ENCODE results near the gene FAM193A. TPM values are rescaled to one million over a fixed set of nuclear protein-coding genes. Genes with fewer than 3 reads are reported as not detected.

Gene FAM193A
- total RNA-seq (2022) (30.7 and 31.3 TPM in 2 replicates), Bru-seq, nascent RNA (percentile 80 among the genes with signal in this experiment), BruChase-seq, experiment 1, labeled RNA remaining after a 6-hour chase (percentile 77 among the genes with signal in this experiment), BruChase-seq, experiment 2, labeled RNA remaining after a 2-hour chase (percentile 76 among the genes with signal in this experiment)
- long read RNA-seq, full-length matches to known transcripts: 7 of 36 reads
- long read RNA-seq, partial matches to known transcripts: 10 of 36 reads
- long read RNA-seq, other reads (novel, unspliced or antisense): 19 of 36 reads

GRCh38 chr4:2536193-2537010, at the start of gene FAM193A:
Gene FAM193A, plus strand, starts transcription at chr4:2536647. Its CDS starts 269 bp downstream, at chr4:2536916.
- ChIA-PET POLR2A (interaction anchor here (0.6 to 3.1 kb wide), 15 partner anchors 14 to 539 kb away, joined by 3 to 17 read pairs (median 4); partner anchors contain the start of genes HAUS3, POLN and RNF4), CTCF (interaction anchor here (0.6 to 0.7 kb wide), 2 partner anchors 70 to 237 kb away, joined by 3 read pairs; no protein-coding TSS in a partner anchor)
- peak; percentile 99 for DNase-seq (ENCODE audit: unreplicated experiment)
- Mint-ChIP-seq H3K27ac (ENCODE audit: low read depth, unreplicated experiment) (peak within 1 kb of the TSS; percentile 81), H3K36me3 (ENCODE audit: insufficient read depth, unreplicated experiment) (peaks cover 5% of the 10 kb centered on the region), H3K27me3 (ENCODE audit: insufficient read depth, unreplicated experiment) (no peaks in the 10 kb centered on the region), H3K9me3 (ENCODE audit: unreplicated experiment) (no peaks in the 10 kb centered on the region), H3K4me1 (ENCODE audit: insufficient read depth, unreplicated experiment) (no peaks in the 10 kb centered on the region), H3K4me3 (ENCODE audit: unreplicated experiment) (peak within 1 kb of the TSS; percentile 81)
- no TSS peak for BruUV-seq (replicated peaks)
- TF ChIP-seq CTCF (IDR thresholded peaks at IDR 0.05; ENCODE audit: unreplicated experiment): no peak
- intact Hi-C loops (cut with micrococcal nuclease): loop anchor here (1.0 to 10.0 kb wide), 2 partner anchors 46 to 128 kb away; no protein-coding TSS in a partner anchor

GRCh38 chr4:2486981-2487380, 49.5 kb upstream of the FAM193A start:
- H3K27ac Mint-ChIP-seq (ENCODE audit: low read depth, unreplicated experiment): no peak overlapping the region
- H3K4me3 Mint-ChIP-seq (ENCODE audit: unreplicated experiment): no peak overlapping the region
- TF ChIP-seq CTCF (IDR thresholded peaks at IDR 0.05; ENCODE audit: unreplicated experiment): no peak
- H3K9me3 Mint-ChIP-seq (ENCODE audit: unreplicated experiment): no peaks in the 10 kb centered on the region
- peaks cover 24% of the 10 kb centered on the region for H3K36me3 Mint-ChIP-seq (ENCODE audit: insufficient read depth, unreplicated experiment)
- H3K4me1 Mint-ChIP-seq (ENCODE audit: insufficient read depth, unreplicated experiment): peaks cover 39% of the 10 kb centered on the region
- BruUV-seq (replicated peaks): no TSS peak
- intact Hi-C loops (cut with micrococcal nuclease): no loop called here
- CTCF ChIA-PET: interaction anchor here (1.0 kb wide), 1 partner anchor 16 kb away, joined by 3 read pairs; no protein-coding TSS in a partner anchor
- no peak for DNase-seq (ENCODE audit: unreplicated experiment)
- POLR2A ChIA-PET: interaction anchor here (1.4 to 2.5 kb wide), 4 partner anchors 9 to 49 kb away, joined by 4 to 12 read pairs (median 8); partner anchors contain the start of genes FAM193A and RNF4
- no peaks in the 10 kb centered on the region for H3K27me3 Mint-ChIP-seq (ENCODE audit: insufficient read depth, unreplicated experiment)

- ChIA-PET POLR2A (interaction anchor here (0.7 to 2.5 kb wide), 4 partner anchors 9 to 49 kb away, joined by 3 to 11 read pairs (median 4); partner anchors contain the start of genes FAM193A and RNF4), CTCF (interaction anchor here (1.0 to 1.1 kb wide), 2 partner anchors 11 to 15 kb away, joined by 3 to 4 read pairs; no protein-coding TSS in a partner anchor)
- BruUV-seq (replicated peaks): no TSS peak
- DNase-seq (ENCODE audit: unreplicated experiment): no peak
- Mint-ChIP-seq H3K27ac (ENCODE audit: low read depth, unreplicated experiment) (no peak overlapping the region), H3K27me3 (ENCODE audit: insufficient read depth, unreplicated experiment) (no peaks in the 10 kb centered on the region), H3K36me3 (ENCODE audit: insufficient read depth, unreplicated experiment) (peaks cover 30% of the 10 kb centered on the region), H3K4me3 (ENCODE audit: unreplicated experiment) (no peak overlapping the region), H3K4me1 (ENCODE audit: insufficient read depth, unreplicated experiment) (peaks cover 39% of the 10 kb centered on the region), H3K9me3 (ENCODE audit: unreplicated experiment) (no peaks in the 10 kb centered on the region)
- intact Hi-C loops (cut with micrococcal nuclease): no loop called here
- TF ChIP-seq CTCF (IDR thresholded peaks at IDR 0.05; ENCODE audit: unreplicated experiment): no peak
Observed at GRCh38 chr4:2487632-2488031, 48.8 kb upstream of the FAM193A start.
